IMR-90 (cell line): ENCODE results near the gene DGKQ. TPM values are rescaled to one million over a fixed set of nuclear protein-coding genes. Genes with fewer than 3 reads are reported as not detected.

Experiments used
- ATAC-seq: fragments of 200-7000 bp; cut with Tn5 transposase; 2 replicates; pipeline ENCODE4 v1.9.1; 2020; ENCODE audit warnings: low read depth, mild to moderate bottlenecking, moderate library complexity
- BruUV-seq: library from RNA; stranded (reverse); fragments of 400-500 nt; replicated peaks from 2 replicates; lab custom pipeline; 2021; lab: Mats Ljungman, UMichigan
- CTCF ChIA-PET: fragments of 300-600 bp; formaldehyde crosslinking; extraction: SDS; loops from one replicate; lab custom pipeline; 2021; ENCODE audit warnings: antibody characterized with exemption; lab: Yijun Ruan, JAX
- POLR2A ChIA-PET: fragments of 300-600 bp; sonication (Branson Sonifier 250); formaldehyde crosslinking; loops from one replicate; lab custom pipeline; 2022; ENCODE audit warnings: antibody characterized with exemption; ENCODE audit not compliant: unreplicated experiment; lab: Charles Lee
- DNase-seq: peaks from one replicate; pipeline ENCODE4 v3.0.0; 2013
- H2AFZ ChIP-seq: replicated peaks from 2 replicates; pipeline ENCODE3; 2013; ENCODE audit warnings: low read length, mild to moderate bottlenecking; ENCODE audit not compliant: poor library complexity
- H2AK5ac ChIP-seq: 2 replicates; pipeline ENCODE4 v1.6.1; 2013; ENCODE audit warnings: low read depth, low read length, inconsistent platforms
- H2AK9ac ChIP-seq: replicated peaks from 2 replicates; pipeline ENCODE3; 2013; ENCODE audit warnings: mild to moderate bottlenecking, low read depth, low read length, moderate library complexity; ENCODE audit not compliant: poor library complexity
- H2BK120ac ChIP-seq: 2 replicates; pipeline ENCODE4 v1.6.1; 2013; ENCODE audit warnings: low read depth, low read length, inconsistent platforms
- H2BK15ac ChIP-seq: 3 replicates; pipeline ENCODE4 v1.6.1; 2013; ENCODE audit warnings: low read depth, low read length, inconsistent platforms
- H2BK20ac ChIP-seq: 2 replicates; pipeline ENCODE4 v1.6.1; 2013; ENCODE audit warnings: low read depth, mild to moderate bottlenecking, inconsistent platforms, low read length, moderate library complexity
- H2BK5ac ChIP-seq: 2 replicates; pipeline ENCODE4 v1.6.1; 2013; ENCODE audit warnings: mild to moderate bottlenecking, low read depth, low read length, inconsistent platforms; ENCODE audit not compliant: poor library complexity, severe bottlenecking
- H3K14ac ChIP-seq: replicated peaks from 2 replicates; pipeline ENCODE4 v1.6.1; 2013; ENCODE audit warnings: low read depth, low read length, inconsistent platforms
- H3K18ac ChIP-seq: 2 replicates; pipeline ENCODE4 v1.6.1; 2013; ENCODE audit warnings: low read depth, low read length, control low read depth
- H3K23ac ChIP-seq: 2 replicates; pipeline ENCODE4 v1.6.1; 2013; ENCODE audit warnings: low read depth, low read length, inconsistent platforms
- H3K27ac ChIP-seq: 2 replicates; pipeline ENCODE4 v1.5.1; 2013; ENCODE audit warnings: mild to moderate bottlenecking, control low read depth, low read length; ENCODE audit not compliant: insufficient read depth
- H3K27me3 ChIP-seq: 2 replicates; pipeline ENCODE4 v1.6.1; 2013; ENCODE audit warnings: low read length; ENCODE audit not compliant: control insufficient read depth, insufficient read depth
- H3K36me3 ChIP-seq: 2 replicates; pipeline ENCODE4 v1.6.1; 2013; ENCODE audit warnings: low read length, mixed read lengths; ENCODE audit not compliant: control insufficient read depth, insufficient read depth
- H3K4ac ChIP-seq: 2 replicates; pipeline ENCODE4 v1.6.1; 2013; ENCODE audit warnings: low read depth, low read length, inconsistent platforms
- H3K4me1 ChIP-seq: 2 replicates; pipeline ENCODE4 v1.6.1; 2013; ENCODE audit warnings: low read length, mixed read lengths; ENCODE audit not compliant: control insufficient read depth, insufficient read depth
- H3K4me2 ChIP-seq: 2 replicates; pipeline ENCODE4 v1.6.1; 2013; ENCODE audit warnings: low read depth, mild to moderate bottlenecking, control low read depth, low read length, moderate library complexity
- H3K4me3 ChIP-seq: 2 replicates; pipeline ENCODE4 v1.5.1; 2013; ENCODE audit warnings: low read depth, mild to moderate bottlenecking, control low read depth, low read length, moderate library complexity; ENCODE audit not compliant: insufficient read depth
- H3K56ac ChIP-seq: 2 replicates; pipeline ENCODE4 v1.6.1; 2013; ENCODE audit warnings: low read length, inconsistent platforms; ENCODE audit not compliant: insufficient read depth; ENCODE audit errors: extremely low read depth
- H3K79me1 ChIP-seq, 2 experiments: 2 replicates each; pipeline ENCODE4 v1.6.1; 2013; ENCODE audit warnings: low read length in 2 of 2, inconsistent platforms in 1 of 2, low read depth in 1 of 2
- H3K9ac ChIP-seq: 2 replicates; pipeline ENCODE4 v1.6.1; 2013; ENCODE audit warnings: low read depth, low read length, control low read depth
- H3K9me1 ChIP-seq: 2 replicates; pipeline ENCODE4 v1.6.1; 2013; ENCODE audit warnings: low read length, inconsistent platforms; ENCODE audit not compliant: insufficient read depth
- H3K9me3 ChIP-seq: 2 replicates; pipeline ENCODE4 v1.6.1; 2013; ENCODE audit warnings: low read length; ENCODE audit not compliant: control insufficient read depth, insufficient read depth
- H4K20me1 ChIP-seq: 2 replicates; pipeline ENCODE4 v1.6.1; 2013; ENCODE audit warnings: low read length, inconsistent platforms; ENCODE audit not compliant: insufficient read depth
- H4K5ac ChIP-seq: 2 replicates; pipeline ENCODE4 v1.6.1; 2013; ENCODE audit warnings: mild to moderate bottlenecking, low read depth, low read length, control low read depth
- H4K8ac ChIP-seq, 2 experiments: 2 replicates each; pipeline ENCODE4 v1.6.1; 2013; ENCODE audit warnings: low read depth in 2 of 2, low read length in 2 of 2, control low read depth in 1 of 2, inconsistent platforms in 1 of 2
- H4K91ac ChIP-seq: 2 replicates; pipeline ENCODE4 v1.6.1; 2013; ENCODE audit warnings: low read depth, low read length, inconsistent platforms; ENCODE audit not compliant: insufficient read depth
- CEBPB ChIP-seq: IDR thresholded peaks from 2 replicates; pipeline ENCODE4 v1.6.1; 2012; ENCODE audit warnings: low read depth, low read length, improper control_type of control experiment
- CHD1 ChIP-seq: IDR thresholded peaks from 2 replicates; pipeline ENCODE4 v1.6.1; 2012; ENCODE audit warnings: low read depth, low read length, improper control_type of control experiment
- FOS ChIP-seq: fragments of 150-350 bp; IDR thresholded peaks from 2 replicates; pipeline ENCODE4 v1.6.1; 2016; ENCODE audit warnings: low read depth, low read length
- MAFK ChIP-seq: IDR thresholded peaks from 2 replicates; pipeline ENCODE4 v1.6.1; 2012; ENCODE audit warnings: low read depth, low read length, improper control_type of control experiment
- MXI1 ChIP-seq: IDR thresholded peaks from 2 replicates; pipeline ENCODE4 v1.6.1; 2012; ENCODE audit warnings: low read depth, mild to moderate bottlenecking, low read length, moderate library complexity, borderline replicate concordance
- POLR2A ChIP-seq: IDR thresholded peaks from 2 replicates; pipeline ENCODE4 v1.6.1; 2012; ENCODE audit warnings: mild to moderate bottlenecking, low read depth, low read length
- RAD21 ChIP-seq: IDR thresholded peaks from 2 replicates; pipeline ENCODE4 v1.6.1; 2012; ENCODE audit warnings: low read length, improper control_type of control experiment
- RCOR1 ChIP-seq: IDR thresholded peaks from 2 replicates; pipeline ENCODE4 v1.6.1; 2012; ENCODE audit warnings: mild to moderate bottlenecking, low read length, improper control_type of control experiment; ENCODE audit not compliant: insufficient replicate concordance
- RFX5 ChIP-seq: IDR thresholded peaks from 2 replicates; pipeline ENCODE4 v1.8.0; 2012; ENCODE audit warnings: low read depth, mild to moderate bottlenecking, low read length, moderate library complexity
- SMC3 ChIP-seq: fragments of 150-350 bp; IDR thresholded peaks from 2 replicates; pipeline ENCODE4 v1.6.1; 2016; ENCODE audit warnings: low read depth, mild to moderate bottlenecking, antibody characterized with exemption, low read length, moderate library complexity
- USF2 ChIP-seq: fragments of 150-350 bp; IDR thresholded peaks from 2 replicates; pipeline ENCODE4 v1.6.1; 2017; ENCODE audit warnings: mild to moderate bottlenecking, antibody characterized with exemption, low read length, low read depth
- WGBS, 2 experiments: methylation state at CpG; one replicate each; pipeline versions ENCODE4 v1.1.5 to v1.1.7; 2013; ENCODE audit warnings: missing lambda C conversion rate in 2 of 2; ENCODE audit not compliant: insufficient read length in 1 of 2; ENCODE audit errors: extremely low coverage in 2 of 2; 5-methylcytosine and 5-hydroxymethylcytosine counted together
- dilution Hi-C: fragments of 300-500 bp; cut with HindIII; formaldehyde crosslinking; loops from one replicate; pipeline ENCODE4 v1.14.3; 2018; ENCODE audit warnings: low sequenced_read_pairs; ENCODE audit not compliant: unreplicated experiment
- in situ Hi-C: fragments of 300-500 bp; cut with MboI; formaldehyde crosslinking; loops from 3 replicates; pipeline ENCODE4 v1.14.3; 2019; ENCODE audit warnings: low sequenced_read_pairs, inconsistent platforms, mixed read lengths
- intact Hi-C: fragments of 100-400 bp; cut with micrococcal nuclease; formaldehyde crosslinking; loops from 2 replicates; pipeline ENCODE4 v1.10.0; 2022
- polyA plus RNA-seq, 3 experiments: library from polyadenylated mRNA; depleted of rRNA; stranded (reverse); fragments of >200 nt; gene quantifications; 2 replicates each; pipeline ENCODE4 v1.2.3, GENCODE V29; 2012; ENCODE audit warnings: low replicate concordance in 1 of 3
- total RNA-seq: library from RNA; depleted of rRNA; stranded (reverse); fragments of >200 nt; gene quantifications from 2 replicates; pipeline ENCODE4 v1.2.3, GENCODE V29; 2012
- TF ChIP-seq, protein P1 (sequence below): conservative IDR thresholded peaks from 2 replicates; pipeline ENCODE4 v1.5.1; 2012; ENCODE audit warnings: mild to moderate bottlenecking, low read depth, low read length, improper control_type of control experiment

DGKQ gene
- total and polyA plus RNA-seq, 2 of the 4 experiments (the other 2 are of a cell fraction) = 4.3 to 15.6 TPM

- in situ Hi-C loops = no loop called here
- POLR2A ChIA-PET = no interaction called here
These were observed 8.9 kb downstream of the DGKQ start for GRCh38 chr4:964346-965025.

More at GRCh38 chr4:964346-965025, 8.9 kb downstream of the DGKQ start:
- H3K18ac ChIP-seq = no peak overlapping the region
- dilution Hi-C loops = no loop called here
- H4K20me1 ChIP-seq = no peaks in the 10 kb centered on the region; the same call in none of the 2 replicates
- no peak overlapping the region for H3K4me3 ChIP-seq
- no peaks in the 10 kb centered on the region for H3K4me1 ChIP-seq
- H2BK20ac ChIP-seq = no peak overlapping the region
- no peak overlapping the region for H2AFZ ChIP-seq
- no peak overlapping the region for H3K23ac ChIP-seq
- no peak overlapping the region for H3K14ac ChIP-seq
- ATAC-seq = no peak
- no peaks in the 10 kb centered on the region for H3K27me3 ChIP-seq
- no peak overlapping the region for H2AK9ac ChIP-seq
- no peak overlapping the region for H3K9ac ChIP-seq
- no peak overlapping the region for H2AK5ac ChIP-seq
- H3K27ac ChIP-seq = no peak overlapping the region
- H4K91ac ChIP-seq = no peak overlapping the region
- 93% methylated on average over 11 of the region's 23 CpGs; no CpG with 5 or more reads in 1 of the 2 experiments for WGBS, 2 experiments
- H3K79me1 ChIP-seq = no peaks in the 10 kb centered on the region
- H3K9me3 ChIP-seq = no peaks in the 10 kb centered on the region
- BruUV-seq = no TSS peak
- CTCF ChIA-PET = no interaction called here
- no peak overlapping the region for H2BK5ac ChIP-seq
- DNase-seq = no peak
- no peak overlapping the region for H4K5ac ChIP-seq
- H4K8ac ChIP-seq = no peak overlapping the region
- peaks cover 54% of the 10 kb centered on the region for H3K36me3 ChIP-seq
- intact Hi-C loops = no loop called here
- H3K4ac ChIP-seq = no peak overlapping the region
- H2BK120ac ChIP-seq = no peak overlapping the region
- H3K4me2 ChIP-seq = no peak overlapping the region
- no peak overlapping the region for H2BK15ac ChIP-seq
- TF ChIP-seq CHD1 (no peak), USF2 (no peak), RAD21 (no peak), SMC3 (no peak), CEBPB (no peak), FOS (no peak), MXI1 (no peak), MAFK (no peak), RFX5 (no peak), RCOR1 (no peak), POLR2A (no peak)
- TF ChIP-seq, protein P1, sequence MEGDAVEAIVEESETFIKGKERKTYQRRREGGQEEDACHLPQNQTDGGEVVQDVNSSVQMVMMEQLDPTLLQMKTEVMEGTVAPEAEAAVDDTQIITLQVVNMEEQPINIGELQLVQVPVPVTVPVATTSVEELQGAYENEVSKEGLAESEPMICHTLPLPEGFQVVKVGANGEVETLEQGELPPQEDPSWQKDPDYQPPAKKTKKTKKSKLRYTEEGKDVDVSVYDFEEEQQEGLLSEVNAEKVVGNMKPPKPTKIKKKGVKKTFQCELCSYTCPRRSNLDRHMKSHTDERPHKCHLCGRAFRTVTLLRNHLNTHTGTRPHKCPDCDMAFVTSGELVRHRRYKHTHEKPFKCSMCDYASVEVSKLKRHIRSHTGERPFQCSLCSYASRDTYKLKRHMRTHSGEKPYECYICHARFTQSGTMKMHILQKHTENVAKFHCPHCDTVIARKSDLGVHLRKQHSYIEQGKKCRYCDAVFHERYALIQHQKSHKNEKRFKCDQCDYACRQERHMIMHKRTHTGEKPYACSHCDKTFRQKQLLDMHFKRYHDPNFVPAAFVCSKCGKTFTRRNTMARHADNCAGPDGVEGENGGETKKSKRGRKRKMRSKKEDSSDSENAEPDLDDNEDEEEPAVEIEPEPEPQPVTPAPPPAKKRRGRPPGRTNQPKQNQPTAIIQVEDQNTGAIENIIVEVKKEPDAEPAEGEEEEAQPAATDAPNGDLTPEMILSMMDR = no peak
- H3K56ac ChIP-seq = no peak overlapping the region
- H3K9me1 ChIP-seq = no peaks in the 10 kb centered on the region
